Fibroblast of lung (primary cell): ENCODE data around the gene TSSK3. TPM values are rescaled to one million over a fixed set of nuclear protein-coding genes. Genes with fewer than 3 reads are reported as not detected.

Source experiments
- DNase-seq, 2 donors: peaks; one replicate each; pipeline versions ENCODE4 v3.0.0 to v3.0.0-alpha.2; 2010; ENCODE audit warnings: low read depth in 2 of 2
- H2AFZ ChIP-seq: 2 replicates; pipeline ENCODE4 v1.5.1; 2012; ENCODE audit warnings: low read length, control low read depth, inconsistent platforms
- H3K27ac ChIP-seq: 2 replicates; pipeline ENCODE4 v1.5.1; 2011; ENCODE audit warnings: low read length, control low read depth; ENCODE audit not compliant: insufficient read depth
- H3K27me3 ChIP-seq: 2 replicates; pipeline ENCODE4 v1.5.1; 2011; ENCODE audit warnings: mild to moderate bottlenecking, low read length; ENCODE audit not compliant: control insufficient read depth, insufficient read depth
- H3K36me3 ChIP-seq: 2 replicates; pipeline ENCODE4 v1.5.1; 2011; ENCODE audit warnings: low read length; ENCODE audit not compliant: control insufficient read depth, insufficient read depth
- H3K4me1 ChIP-seq: 2 replicates; pipeline ENCODE4 v1.5.1; 2011; ENCODE audit warnings: low read length; ENCODE audit not compliant: control insufficient read depth, insufficient read depth; ENCODE audit errors: extremely low read depth
- H3K4me2 ChIP-seq: 2 replicates; pipeline ENCODE4 v1.5.1; 2011; ENCODE audit warnings: low read length, control low read depth; ENCODE audit not compliant: insufficient read depth; ENCODE audit errors: extremely low read depth
- H3K4me3 ChIP-seq, 4 experiments: fragments of 200-600 bp in 1 of 4; sonication (generic) in 1 of 4; replicated peaks in 1 of 4; 2 replicates each; pipeline ENCODE4 v1.5.1; 2011 to 2016; ENCODE audit warnings: low read length in 4 of 4, low read depth in 3 of 4, mild to moderate bottlenecking in 3 of 4, control low read depth in 2 of 4, inconsistent platforms in 1 of 4, mixed read lengths in 1 of 4; ENCODE audit not compliant: insufficient read depth in 1 of 4; ENCODE audit errors: control extremely low read depth in 1 of 4
- H3K79me2 ChIP-seq: 2 replicates; pipeline ENCODE4 v1.5.1; 2012; ENCODE audit warnings: mild to moderate bottlenecking, low read length, inconsistent platforms; ENCODE audit not compliant: control insufficient read depth, insufficient read depth
- H3K9ac ChIP-seq: 2 replicates; pipeline ENCODE4 v1.5.1; 2011; ENCODE audit warnings: mild to moderate bottlenecking, low read length, control low read depth; ENCODE audit not compliant: insufficient read depth
- H3K9me3 ChIP-seq: 2 replicates; pipeline ENCODE4 v1.5.1; 2012; ENCODE audit warnings: low read depth, low read length; ENCODE audit not compliant: control insufficient read depth, insufficient read depth
- H4K20me1 ChIP-seq: 2 replicates; pipeline ENCODE4 v1.5.1; 2011; ENCODE audit warnings: low read length; ENCODE audit not compliant: control insufficient read depth, insufficient read depth; ENCODE audit errors: extremely low read depth
- EZH2 ChIP-seq: IDR thresholded peaks from 2 replicates; pipeline ENCODE4 v1.5.1; 2012; ENCODE audit warnings: low read length, control low read depth, mild to moderate bottlenecking; ENCODE audit errors: missing control alignments
- polyA plus RNA-seq, 2 donors: library from polyadenylated mRNA; depleted of rRNA in 1 of 2; stranded (reverse) in 1 of 2; unstranded in 1 of 2; fragments of >200 nt; gene quantifications; 2 replicates each; pipeline ENCODE4 v1.2.1, GENCODE V29; 2011 to 2012; ENCODE audit warnings: missing spikeins in 1 of 2
- total RNA-seq: library from RNA; depleted of rRNA; stranded (reverse); fragments of >200 nt; gene quantifications from 2 replicates; pipeline ENCODE4 v1.2.1, GENCODE V29; 2014
- TF ChIP-seq, protein P1 (sequence below), 2 donors: IDR thresholded peaks in 1 of 2; conservative IDR thresholded peaks in 1 of 2; 1 replicate in 1 of 2; 2 replicates in 1 of 2; pipeline ENCODE4 v1.5.1; 2011 to 2012; ENCODE audit warnings: low read length in 2 of 2, control low read depth in 1 of 2, inconsistent platforms in 1 of 2, low read depth in 1 of 2, mild to moderate bottlenecking in 1 of 2

Gene TSSK3
- total and polyA plus RNA-seq, 2 donors (not counting 1 experiment from before 2014, with no cell fraction given), result 0.50 to 0.58 TPM

DNA sequence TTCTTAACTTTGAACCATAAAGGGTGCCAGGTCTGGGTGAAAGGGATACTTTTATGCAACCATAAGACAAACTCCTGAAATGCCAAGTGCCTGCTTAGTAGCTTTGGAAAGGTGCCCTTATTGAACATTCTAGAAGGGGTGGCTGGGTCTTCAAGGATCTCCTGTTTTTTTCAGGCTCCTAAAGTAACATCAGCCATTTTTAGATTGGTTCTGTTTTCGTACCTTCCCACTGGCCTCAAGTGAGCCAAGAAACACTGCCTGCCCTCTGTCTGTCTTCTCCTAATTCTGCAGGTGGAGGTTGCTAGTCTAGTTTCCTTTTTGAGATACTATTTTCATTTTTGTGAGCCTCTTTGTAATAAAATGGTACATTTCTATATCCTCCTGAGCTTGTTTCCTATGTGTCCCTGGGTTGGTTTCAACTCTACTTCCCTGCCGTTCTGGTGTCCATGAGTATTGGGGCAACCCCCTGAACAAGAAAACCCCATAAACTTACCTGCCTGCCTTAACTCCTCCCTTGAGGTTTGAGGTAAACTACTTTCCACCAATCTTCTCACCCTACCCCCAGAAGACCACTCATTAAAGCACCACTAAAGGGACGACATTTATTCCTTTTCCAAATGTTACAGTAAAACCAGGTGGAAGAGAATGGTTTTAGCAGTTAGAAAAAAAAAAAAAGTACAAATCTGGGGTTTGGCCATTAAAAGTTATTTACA, 28.9 kb upstream of the TSSK3 start:
- Histone ChIP-seq H3K27me3 (peaks cover 3% of the 10 kb centered on the region), H3K79me2 (peaks cover 5% of the 10 kb centered on the region), H3K4me2 (no peak overlapping the region), H3K9me3 (no peaks in the 10 kb centered on the region), H3K4me3 (no peak overlapping the region), H4K20me1 (no peaks in the 10 kb centered on the region), H3K4me1 (peaks cover 5% of the 10 kb centered on the region), H3K36me3 (peaks cover 5% of the 10 kb centered on the region), H3K9ac (no peak overlapping the region), H2AFZ (no peak overlapping the region), H3K27ac (no peak overlapping the region)
- no peak for DNase-seq
- TF ChIP-seq, protein P1, sequence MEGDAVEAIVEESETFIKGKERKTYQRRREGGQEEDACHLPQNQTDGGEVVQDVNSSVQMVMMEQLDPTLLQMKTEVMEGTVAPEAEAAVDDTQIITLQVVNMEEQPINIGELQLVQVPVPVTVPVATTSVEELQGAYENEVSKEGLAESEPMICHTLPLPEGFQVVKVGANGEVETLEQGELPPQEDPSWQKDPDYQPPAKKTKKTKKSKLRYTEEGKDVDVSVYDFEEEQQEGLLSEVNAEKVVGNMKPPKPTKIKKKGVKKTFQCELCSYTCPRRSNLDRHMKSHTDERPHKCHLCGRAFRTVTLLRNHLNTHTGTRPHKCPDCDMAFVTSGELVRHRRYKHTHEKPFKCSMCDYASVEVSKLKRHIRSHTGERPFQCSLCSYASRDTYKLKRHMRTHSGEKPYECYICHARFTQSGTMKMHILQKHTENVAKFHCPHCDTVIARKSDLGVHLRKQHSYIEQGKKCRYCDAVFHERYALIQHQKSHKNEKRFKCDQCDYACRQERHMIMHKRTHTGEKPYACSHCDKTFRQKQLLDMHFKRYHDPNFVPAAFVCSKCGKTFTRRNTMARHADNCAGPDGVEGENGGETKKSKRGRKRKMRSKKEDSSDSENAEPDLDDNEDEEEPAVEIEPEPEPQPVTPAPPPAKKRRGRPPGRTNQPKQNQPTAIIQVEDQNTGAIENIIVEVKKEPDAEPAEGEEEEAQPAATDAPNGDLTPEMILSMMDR (conservative IDR thresholded peaks at IDR 0.05 in 1 of 2, IDR thresholded peaks at IDR 0.05 in 1 of 2; ENCODE audit: low read depth in 1 of 2, low read length in 2 of 2), result no peak
- TF ChIP-seq EZH2, result no peak

DNA sequence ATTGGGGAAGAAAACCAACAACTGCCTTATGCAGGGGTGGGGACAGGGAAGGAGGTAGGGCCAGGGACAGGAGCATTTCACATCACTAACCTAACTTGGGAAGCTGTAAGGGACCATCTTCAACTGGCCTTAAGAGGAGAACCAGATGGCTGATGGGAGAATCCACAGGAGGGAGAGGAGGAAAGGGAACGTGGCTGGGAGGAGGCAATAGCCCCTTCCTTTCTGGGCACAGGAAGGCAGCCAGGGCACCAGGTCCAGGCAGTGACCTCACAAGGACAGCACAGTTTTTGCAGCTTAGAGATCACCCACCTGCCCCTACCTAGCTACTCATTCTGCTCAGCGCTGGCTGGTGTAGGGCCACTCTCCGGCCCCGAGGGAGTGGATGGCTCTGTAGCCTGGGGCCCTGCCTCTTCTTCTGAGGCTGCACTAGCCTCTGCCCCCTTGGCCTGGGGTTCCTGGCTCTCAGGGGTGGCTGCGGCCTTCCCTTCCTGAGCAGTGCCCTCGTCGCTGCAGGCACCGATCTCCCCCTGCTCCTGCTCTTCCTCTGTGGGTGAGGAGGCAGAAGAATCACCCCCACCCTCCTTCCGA, 28.0 kb upstream of the TSSK3 start:
- peaks cover 5% of the 10 kb centered on the region for H3K4me1 ChIP-seq
- H3K79me2 ChIP-seq, result peaks cover 5% of the 10 kb centered on the region
- H3K4me3 ChIP-seq, result peak overlapping the region; percentile 38 to 71 (median 58)
- no peak for TF ChIP-seq EZH2
- TF ChIP-seq, protein P1 (conservative IDR thresholded peaks at IDR 0.05 in 1 of 2, IDR thresholded peaks at IDR 0.05 in 1 of 2; ENCODE audit: low read depth in 1 of 2, low read length in 2 of 2), result no peak
- H3K27me3 ChIP-seq, result peaks cover 3% of the 10 kb centered on the region
- H4K20me1 ChIP-seq, result no peaks in the 10 kb centered on the region
- H3K27ac ChIP-seq, result no peak overlapping the region
- no peak overlapping the region for H2AFZ ChIP-seq
- H3K4me2 ChIP-seq, result peak overlapping the region; percentile 49
- no peak overlapping the region for H3K9ac ChIP-seq
- peaks cover 5% of the 10 kb centered on the region for H3K36me3 ChIP-seq
- no peak for DNase-seq
- no peaks in the 10 kb centered on the region for H3K9me3 ChIP-seq

DNA sequence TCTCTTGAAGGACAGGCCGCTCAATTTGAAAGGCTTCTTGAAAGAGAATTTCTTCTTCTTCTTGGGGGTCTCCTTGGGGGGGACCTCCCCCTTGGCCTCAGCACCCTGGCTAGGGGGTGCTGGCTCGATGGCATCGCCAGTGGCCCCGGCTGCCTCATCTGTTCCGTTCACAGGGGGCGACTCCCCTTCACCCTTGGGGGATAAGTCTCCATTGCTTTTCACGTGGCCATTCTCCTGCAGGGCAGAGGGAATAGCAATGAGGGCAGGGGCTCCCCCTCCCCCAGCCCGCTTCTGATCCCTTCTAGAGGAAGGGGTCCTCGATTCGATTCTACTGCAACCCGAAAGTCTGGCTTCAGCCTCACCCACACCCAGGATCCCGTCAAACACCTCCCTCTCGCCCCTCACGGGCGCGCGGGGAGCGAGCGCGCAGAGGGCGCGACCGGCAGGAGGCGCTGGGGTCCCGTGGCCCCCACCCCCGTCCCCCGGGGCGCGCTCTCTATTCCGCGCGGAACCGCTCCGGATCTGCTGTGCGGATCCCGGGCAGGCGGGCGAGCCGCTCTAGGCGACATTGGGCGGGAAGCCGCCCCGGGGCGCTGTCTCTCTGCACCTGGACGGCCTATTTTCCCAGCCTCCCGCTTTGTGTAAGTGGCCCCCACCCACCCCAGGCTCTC, 27.3 kb upstream of the TSSK3 start:
- Histone ChIP-seq H3K79me2 (peaks cover 5% of the 10 kb centered on the region), H3K9me3 (no peaks in the 10 kb centered on the region), H3K36me3 (peaks cover 5% of the 10 kb centered on the region), H3K27ac (no peak overlapping the region), H3K27me3 (peaks cover 3% of the 10 kb centered on the region), H3K4me1 (peaks cover 5% of the 10 kb centered on the region), H3K4me3 (peak overlapping the region; percentile 38 to 71 (median 58)), H3K9ac (peak overlapping the region; percentile 46), H2AFZ (no peak overlapping the region), H3K4me2 (peak overlapping the region; percentile 49), H4K20me1 (no peaks in the 10 kb centered on the region)
- no peak for TF ChIP-seq EZH2
- TF ChIP-seq, protein P1 (conservative IDR thresholded peaks at IDR 0.05 in 1 of 2, IDR thresholded peaks at IDR 0.05 in 1 of 2; ENCODE audit: low read depth in 1 of 2, low read length in 2 of 2), result peak; percentile 55 to 74
- peak; percentile 36 to 37 for DNase-seq
